GM23338 (cell line): ENCODE data around the gene OR56A5. TPM values are rescaled to one million over a fixed set of nuclear protein-coding genes. Genes with fewer than 3 reads are reported as not detected.
A peak's percentile ranks its signal among the peaks of the same experiment; 100 is the strongest.

Experiments
- ATAC-seq: fragments of 200-7000 bp; cut with Tn5 transposase; 3 replicates; pipeline ENCODE4 v1.9.1; 2020
- DNase-seq: peaks from one replicate; pipeline ENCODE4 v3.0.0-alpha.2; 2015; ENCODE audit warnings: low spot score
- H2AFZ ChIP-seq: fragments of 200-600 bp; sonication (generic); 2 replicates; pipeline ENCODE4 v1.8.0; 2016; ENCODE audit warnings: antibody characterized with exemption, mild to moderate bottlenecking, moderate library complexity
- H3F3A ChIP-seq: fragments of 200-600 bp; sonication (generic); replicated peaks from 2 replicates; pipeline ENCODE4 v1.8.0; 2017; ENCODE audit warnings: antibody characterized with exemption, mixed run types, low read depth
- H3K27ac ChIP-seq: fragments of 200-600 bp; sonication (generic); 2 replicates; pipeline ENCODE4 v1.6.1; 2016; ENCODE audit warnings: low read depth
- H3K27me3 ChIP-seq: fragments of 200-600 bp; sonication (generic); 2 replicates; pipeline ENCODE4 v1.8.0; 2016; ENCODE audit warnings: mild to moderate bottlenecking, mixed run types, moderate library complexity; ENCODE audit not compliant: insufficient read depth
- H3K36me3 ChIP-seq: fragments of 200-600 bp; sonication (generic); 2 replicates; pipeline ENCODE4 v1.8.0; 2016; ENCODE audit warnings: mild to moderate bottlenecking; ENCODE audit not compliant: insufficient read depth
- H3K4me1 ChIP-seq: fragments of 200-600 bp; sonication (generic); 2 replicates; pipeline ENCODE4 v1.8.0; 2016; ENCODE audit warnings: mild to moderate bottlenecking, moderate library complexity; ENCODE audit not compliant: insufficient read depth
- H3K4me2 ChIP-seq: fragments of 200-600 bp; sonication (generic); 2 replicates; pipeline ENCODE4 v1.7.1; 2017; ENCODE audit warnings: mixed run types
- H3K4me3 ChIP-seq: fragments of 200-600 bp; sonication (generic); 2 replicates; pipeline ENCODE4 v1.6.1; 2016; ENCODE audit warnings: mixed run types
- H3K79me2 ChIP-seq: fragments of 200-600 bp; sonication (generic); replicated peaks from 2 replicates; pipeline ENCODE4 v1.8.0; 2017; ENCODE audit warnings: mild to moderate bottlenecking; ENCODE audit not compliant: insufficient read depth
- H3K9me2 ChIP-seq: fragments of 200-600 bp; sonication (generic); 2 replicates; pipeline ENCODE4 v1.8.0; 2017; ENCODE audit not compliant: insufficient read depth
- H4K20me1 ChIP-seq: fragments of 200-600 bp; sonication (generic); replicated peaks from 2 replicates; pipeline ENCODE4 v1.8.0; 2017; ENCODE audit warnings: mild to moderate bottlenecking; ENCODE audit not compliant: insufficient read depth
- H3K27ac Mint-ChIP-seq: 2 replicates; pipeline ENCODE4 v1.8.0; 2020; ENCODE audit warnings: inconsistent platforms, mild to moderate bottlenecking, moderate library complexity, mixed read lengths
- H3K27me3 Mint-ChIP-seq: 3 replicates; pipeline ENCODE4 v1.8.0; 2022; ENCODE audit warnings: low read depth, mild to moderate bottlenecking, moderate library complexity, mixed read lengths, inconsistent platforms; ENCODE audit not compliant: insufficient read depth, poor library complexity
- H3K36me3 Mint-ChIP-seq: 3 replicates; pipeline ENCODE4 v1.8.0; 2021; ENCODE audit warnings: low read depth, mild to moderate bottlenecking, inconsistent platforms, moderate library complexity, mixed read lengths
- H3K4me1 Mint-ChIP-seq: 3 replicates; pipeline ENCODE4 v1.8.0; 2020; ENCODE audit warnings: mild to moderate bottlenecking, inconsistent platforms, mixed read lengths
- H3K4me3 Mint-ChIP-seq: 3 replicates; pipeline ENCODE4 v1.8.0; 2021; ENCODE audit warnings: moderate library complexity, mild to moderate bottlenecking, inconsistent platforms, mixed read lengths
- H3K9me3 Mint-ChIP-seq: 3 replicates; pipeline ENCODE4 v1.8.0; 2020; ENCODE audit warnings: moderate library complexity, mild to moderate bottlenecking, inconsistent platforms, mixed read lengths
- CREB1 ChIP-seq: fragments of 250-450 bp; sonication (Bioruptor Pico); IDR thresholded peaks from 2 replicates; pipeline ENCODE4 v1.5.0; 2020; ENCODE audit warnings: low read depth, mild to moderate bottlenecking, moderate library complexity
- CTCF ChIP-seq, 2 experiments: fragments of 200-600 bp in 1 of 2; sonication (generic) in 1 of 2; conservative IDR thresholded peaks; 2 replicates each; pipeline versions ENCODE4 v1.5.1 to v1.6.1; 2016 to 2017; ENCODE audit warnings: antibody characterized with exemption in 2 of 2, low read depth in 2 of 2, mild to moderate bottlenecking in 2 of 2, moderate library complexity in 1 of 2
- ETS1 ChIP-seq: IDR thresholded peaks from 2 replicates; pipeline ENCODE4 v1.6.1; 2016; ENCODE audit warnings: antibody characterized with exemption
- EZH2 ChIP-seq: fragments of 200-600 bp; sonication (generic); IDR thresholded peaks from one replicate; pipeline ENCODE4 v1.8.0; 2017; ENCODE audit warnings: antibody characterized with exemption, mild to moderate bottlenecking, low read depth; ENCODE audit not compliant: unreplicated experiment
- EZH2phosphoT487 ChIP-seq: fragments of 200-600 bp; sonication (generic); IDR thresholded peaks from one replicate; pipeline ENCODE4 v1.8.1; 2018; ENCODE audit warnings: antibody characterized with exemption; ENCODE audit not compliant: unreplicated experiment
- JUNB ChIP-seq: IDR thresholded peaks from one replicate; pipeline ENCODE4 v1.6.1; 2016; ENCODE audit warnings: antibody characterized with exemption; ENCODE audit not compliant: unreplicated experiment
- NANOG ChIP-seq: IDR thresholded peaks from 2 replicates; pipeline ENCODE4 v1.6.1; 2016; ENCODE audit warnings: antibody characterized with exemption, borderline replicate concordance
- POLR2AphosphoS5 ChIP-seq: IDR thresholded peaks from 2 replicates; pipeline ENCODE4 v1.6.1; 2016; ENCODE audit warnings: antibody characterized with exemption, low read depth
- REST ChIP-seq: IDR thresholded peaks from one replicate; pipeline ENCODE4 v1.6.1; 2018; ENCODE audit warnings: antibody characterized with exemption; ENCODE audit not compliant: unreplicated experiment
- STAT1 ChIP-seq: IDR thresholded peaks from one replicate; pipeline ENCODE4 v1.6.1; 2016; ENCODE audit warnings: antibody characterized with exemption; ENCODE audit not compliant: unreplicated experiment
- ZNF114 ChIP-seq: fragments of 250-450 bp; sonication (Bioruptor Pico); IDR thresholded peaks from 2 replicates; pipeline ENCODE4 v1.5.0; 2020; ENCODE audit warnings: mild to moderate bottlenecking, moderate library complexity
- ZNF331 ChIP-seq: fragments of 250-450 bp; sonication (Bioruptor Pico); IDR thresholded peaks from 2 replicates; pipeline ENCODE4 v1.5.0; 2020; ENCODE audit warnings: low read depth, mild to moderate bottlenecking, moderate library complexity
- ZNF462 ChIP-seq: fragments of 250-450 bp; sonication (Bioruptor Pico); IDR thresholded peaks from 2 replicates; pipeline ENCODE4 v1.5.0; 2020; ENCODE audit warnings: mild to moderate bottlenecking, moderate library complexity
- polyA plus RNA-seq: library from polyadenylated mRNA; unstranded; fragments of >200 nt; fragmentation: Nextera tagmentation; extraction: Ambion mirVana; gene quantifications from 2 replicates; pipeline ENCODE4 v1.2.1, GENCODE V29; 2016
- total RNA-seq: library from RNA; depleted of rRNA; stranded (reverse); fragments of >200 nt; shearing (Covaris generic); gene quantifications from 2 replicates; pipeline ENCODE4 v1.2.3, GENCODE V29; 2014

Gene OR56A5
- total and polyA plus RNA-seq, 2 experiments from 2014 or later: not detected

- Histone ChIP-seq H4K20me1 (no peaks in the 10 kb centered on the region), H3K4me2 (no peak overlapping the region), H3K4me3 (no peak overlapping the region), H3K27me3 (no peaks in the 10 kb centered on the region), H3K36me3 (no peaks in the 10 kb centered on the region), H3F3A (no peaks in the 10 kb centered on the region), H2AFZ (no peak overlapping the region), H3K9me2 (no peaks in the 10 kb centered on the region; the same call in 1 of the 2 replicates), H3K4me1 (no peaks in the 10 kb centered on the region), H3K79me2 (no peaks in the 10 kb centered on the region), H3K27ac (no peak overlapping the region)
- TF ChIP-seq EZH2phosphoT487: no peak
- no peak for TF ChIP-seq JUNB
- no peak for TF ChIP-seq NANOG
- TF ChIP-seq EZH2: no peak
- TF ChIP-seq ETS1: no peak
- TF ChIP-seq ZNF331 (CRISPR knock-in tag): no peak
- no peak for TF ChIP-seq REST
- TF ChIP-seq CREB1: no peak
- no peak for TF ChIP-seq STAT1
- TF ChIP-seq ZNF114 (CRISPR knock-in tag): no peak
- TF ChIP-seq POLR2AphosphoS5: no peak
- no peak for TF ChIP-seq CTCF (conservative IDR thresholded peaks at IDR 0.05; ENCODE audit: low read depth in 2 of 2)
- no peak for TF ChIP-seq ZNF462 (CRISPR knock-in tag)
- no peak for ATAC-seq
- no peak overlapping the region for H3K4me3 Mint-ChIP-seq
- no peak for DNase-seq
- no peaks in the 10 kb centered on the region for H3K4me1 Mint-ChIP-seq
- peaks cover 27% of the 10 kb centered on the region for H3K9me3 Mint-ChIP-seq
- 0 out of 2 replicates have a peak overlapping the region, but pooled peaks have one; percentile 23 for H3K27ac Mint-ChIP-seq
- no peaks in the 10 kb centered on the region for H3K27me3 Mint-ChIP-seq
- H3K36me3 Mint-ChIP-seq: peaks cover 11% of the 10 kb centered on the region
Observed at GRCh38 chr11:5922749-5923426, 45.4 kb downstream of the OR56A5 start.
